H1 (cell line): Measurements from ENCODE around the gene TTC9. TPM values are rescaled to one million over a fixed set of nuclear protein-coding genes. Genes with fewer than 3 reads are reported as not detected.

Experiments
- RFX5 ChIP-seq: IDR thresholded peaks from 2 replicates; pipeline ENCODE4 v1.6.1; 2011; ENCODE audit warnings: low read depth, low read length, improper control_type of control experiment, borderline replicate concordance
- polyA plus RNA-seq, 7 experiments: library from polyadenylated mRNA; depleted of rRNA in 3 of 7; stranded (reverse) in 5 of 7; unstranded in 2 of 7; fragments of >200 nt in 5 of 7; fragments of 200-250 nt in 2 of 7; gene quantifications; 1 replicate in 5 of 7; 2 replicates in 1 of 7; 4 replicates in 1 of 7; pipeline versions ENCODE4 v1.2.1 to v1.2.3, GENCODE V29; 2011 to 2013; ENCODE audit warnings: missing spikeins in 2 of 7, mixed read lengths in 2 of 7
- total RNA-seq: library from RNA; stranded (reverse); fragmentation: NEBNext Ultra II Directional; extraction: Animal tissue kit (Norgen Biotek cat#: 25700); gene quantifications from 2 replicates; pipeline ENCODE4 v1.2.1, GENCODE V29; 2021

TTC9 gene
- total and polyA plus RNA-seq, 2 of the 8 experiments (the other 6 are each of a cell fraction or from before 2014, with no cell fraction given), result 21.0 to 29.5 TPM

DNA sequence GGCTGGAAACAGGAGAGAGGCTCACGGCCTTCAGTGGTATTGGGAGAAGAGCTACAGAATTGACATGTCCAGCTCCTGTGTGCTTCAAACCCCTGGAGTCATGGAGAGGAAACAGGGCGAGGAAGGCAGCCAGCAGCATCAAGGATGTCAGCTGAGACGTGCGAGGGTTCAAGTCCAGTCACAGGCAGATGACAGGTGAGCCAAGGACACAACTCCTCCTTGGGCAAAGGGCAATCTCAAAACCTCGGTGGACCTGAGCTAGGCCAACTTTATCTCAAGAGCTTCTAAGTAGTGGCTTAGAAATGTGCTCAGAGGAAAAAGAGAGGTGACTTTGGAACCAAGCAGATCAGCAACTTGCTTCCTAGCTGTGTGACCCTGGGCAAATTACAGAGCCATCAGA is 81.6 kb downstream of the TTC9 start (continued):
- no peak for TF ChIP-seq RFX5
